Stimulated activated naive B cell treated with anti-CD40 and anti-IgM and Interleukin-4, amounts not matched to agents 10 μg/mL and 1 μg/mL and 100 μg/mL, for 72 hours (primary cell): Measurements from ENCODE around the gene FRMD5.

Source experiments
- ATAC-seq, 2 donors: fragments of 150-1000 bp; cut with Tn5 transposase; replicated peaks; 2 replicates each; pipeline ENCODE4 v1.10.0; 2021; ENCODE audit warnings: moderate library complexity in 1 of 2
- DNase-seq: peaks from one replicate; pipeline ENCODE4 v3.0.0; 2021
- H3K27ac Mint-ChIP-seq: one replicate; pipeline ENCODE4 v1.8.0; 2022; ENCODE audit warnings: mild to moderate bottlenecking, mixed read lengths
- H3K27me3 Mint-ChIP-seq, 2 donors: one replicate each; pipeline ENCODE4 v1.8.0; 2022; ENCODE audit warnings: mixed read lengths in 2 of 2
- H3K36me3 Mint-ChIP-seq, 2 donors: one replicate each; pipeline ENCODE4 v1.8.0; 2022; ENCODE audit warnings: mixed read lengths in 2 of 2, mild to moderate bottlenecking in 1 of 2
- H3K4me1 Mint-ChIP-seq, 2 donors: one replicate each; pipeline ENCODE4 v1.8.0; 2022; ENCODE audit warnings: mixed read lengths in 2 of 2, mild to moderate bottlenecking in 1 of 2
- H3K4me3 Mint-ChIP-seq, 2 donors: one replicate each; pipeline ENCODE4 v1.8.0; 2022; ENCODE audit warnings: mild to moderate bottlenecking in 2 of 2, mixed read lengths in 2 of 2, moderate library complexity in 1 of 2
- H3K9me3 Mint-ChIP-seq, 2 donors: one replicate each; pipeline ENCODE4 v1.8.0; 2022; ENCODE audit warnings: mixed read lengths in 2 of 2, mild to moderate bottlenecking in 1 of 2

The FRMD5 gene

DNA sequence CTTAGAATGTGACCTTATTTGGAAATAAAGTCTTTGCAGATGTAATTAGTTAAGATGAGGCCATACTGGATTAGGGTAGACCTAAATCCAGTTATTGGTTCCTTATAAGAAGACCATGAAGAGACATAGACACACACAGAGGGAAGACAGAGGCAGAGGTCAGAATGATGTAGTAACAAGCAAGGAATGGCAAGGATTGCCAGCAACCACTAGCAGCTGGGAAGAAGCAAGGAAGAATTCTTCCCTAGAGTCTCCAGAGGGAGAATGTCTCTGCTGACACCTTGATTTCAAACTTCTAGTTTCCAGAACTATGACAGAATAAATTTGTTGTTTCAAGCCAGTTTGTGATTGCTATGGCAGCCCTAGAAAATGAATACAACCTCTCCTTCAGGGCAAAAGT, 251.6 kb downstream of the FRMD5 start:
- no peak for ATAC-seq
- peaks cover 0 to 1% of the 10 kb centered on the region in 2 donors for H3K36me3 Mint-ChIP-seq
- no peak overlapping the region for H3K27ac Mint-ChIP-seq
- no peak for DNase-seq
- H3K4me1 Mint-ChIP-seq, result peaks cover 3 to 12% of the 10 kb centered on the region in 2 donors
- H3K9me3 Mint-ChIP-seq, result no peaks in the 10 kb centered on the region
- H3K4me3 Mint-ChIP-seq, result no peak overlapping the region
- peaks cover 6 to 9% of the 10 kb centered on the region in 2 donors for H3K27me3 Mint-ChIP-seq

DNA sequence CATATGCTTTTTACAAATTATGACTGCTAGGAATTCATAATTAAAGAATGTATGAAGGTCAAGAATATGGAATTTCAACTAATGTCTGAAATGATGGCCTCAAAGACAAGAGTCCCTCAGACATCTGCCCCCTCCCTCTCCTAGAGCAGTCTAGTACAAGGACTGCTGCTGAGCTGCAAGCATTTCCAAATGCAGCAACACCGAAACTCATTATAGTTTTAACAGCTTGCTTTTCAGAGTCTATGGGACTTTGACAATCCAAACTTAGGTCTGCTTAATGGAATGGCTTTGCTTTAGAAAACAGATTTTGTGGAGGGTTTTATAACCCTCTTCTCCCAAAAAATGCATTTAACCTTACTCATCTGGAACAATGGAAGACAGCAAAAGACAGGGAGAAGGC, 252.9 kb downstream of the FRMD5 start:
- H3K27ac Mint-ChIP-seq, result no peak overlapping the region
- no peak for ATAC-seq
- H3K4me1 Mint-ChIP-seq, result peaks cover 2 to 10% of the 10 kb centered on the region in 2 donors
- no peak overlapping the region for H3K4me3 Mint-ChIP-seq
- DNase-seq, result no peak
- H3K9me3 Mint-ChIP-seq, result no peaks in the 10 kb centered on the region
- H3K27me3 Mint-ChIP-seq, result peaks cover 9 to 16% of the 10 kb centered on the region in 2 donors
- peaks cover 0 to 1% of the 10 kb centered on the region in 2 donors for H3K36me3 Mint-ChIP-seq

DNA sequence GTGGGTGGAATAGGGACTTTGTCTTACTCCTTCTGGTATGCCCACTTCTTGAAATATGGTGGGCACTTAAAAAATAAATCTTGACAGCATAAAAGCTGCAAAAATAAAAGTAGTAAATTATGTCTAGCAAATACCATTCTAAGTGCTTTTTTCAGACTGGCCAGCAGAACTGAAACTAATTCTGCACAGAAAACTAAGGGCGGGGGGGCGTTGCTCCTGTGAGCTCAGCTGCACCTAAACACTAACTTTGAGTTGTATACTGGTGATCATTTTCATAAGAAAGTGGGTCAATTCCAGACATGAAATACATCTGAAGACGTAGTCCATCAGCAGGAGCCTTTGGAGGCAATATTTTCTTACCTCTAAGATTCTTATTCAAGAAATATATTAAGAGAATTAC, 253.5 kb downstream of the FRMD5 start:
- Mint-ChIP-seq H3K27me3 (peaks cover 6 to 18% of the 10 kb centered on the region in 2 donors), H3K4me1 (peaks cover 2 to 10% of the 10 kb centered on the region in 2 donors), H3K4me3 (no peak overlapping the region), H3K9me3 (no peaks in the 10 kb centered on the region), H3K27ac (no peak overlapping the region), H3K36me3 (peaks cover 0 to 1% of the 10 kb centered on the region in 2 donors)
- DNase-seq (no peak), ATAC-seq (no peak)

DNA sequence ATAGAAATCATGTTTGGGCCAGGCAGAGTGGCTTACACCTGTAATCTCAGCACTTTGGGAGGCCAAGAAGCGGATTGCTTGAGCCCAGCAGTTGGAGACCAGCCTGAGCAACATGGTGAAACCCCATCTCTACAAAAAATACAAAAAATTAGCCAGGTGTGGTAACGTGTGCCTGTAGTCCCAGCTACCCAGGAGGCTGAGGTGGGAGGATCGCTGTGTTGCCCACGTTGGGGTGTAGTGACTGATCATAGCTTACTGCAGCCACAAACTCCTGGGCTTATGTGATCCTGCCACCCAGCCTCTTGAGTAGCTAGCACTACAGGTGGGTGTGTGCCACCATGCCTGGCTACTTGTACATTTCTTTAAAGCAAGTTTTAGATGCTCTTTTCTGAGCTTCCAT, 254.0 kb downstream of the FRMD5 start:
- Mint-ChIP-seq H3K27me3 (peaks cover 3 to 17% of the 10 kb centered on the region in 2 donors), H3K36me3 (peaks cover 0 to 1% of the 10 kb centered on the region in 2 donors), H3K27ac (no peak overlapping the region), H3K4me1 (peaks cover 2 to 8% of the 10 kb centered on the region in 2 donors), H3K4me3 (no peak overlapping the region), H3K9me3 (no peaks in the 10 kb centered on the region)
- DNase-seq (no peak), ATAC-seq (no peak)

DNA sequence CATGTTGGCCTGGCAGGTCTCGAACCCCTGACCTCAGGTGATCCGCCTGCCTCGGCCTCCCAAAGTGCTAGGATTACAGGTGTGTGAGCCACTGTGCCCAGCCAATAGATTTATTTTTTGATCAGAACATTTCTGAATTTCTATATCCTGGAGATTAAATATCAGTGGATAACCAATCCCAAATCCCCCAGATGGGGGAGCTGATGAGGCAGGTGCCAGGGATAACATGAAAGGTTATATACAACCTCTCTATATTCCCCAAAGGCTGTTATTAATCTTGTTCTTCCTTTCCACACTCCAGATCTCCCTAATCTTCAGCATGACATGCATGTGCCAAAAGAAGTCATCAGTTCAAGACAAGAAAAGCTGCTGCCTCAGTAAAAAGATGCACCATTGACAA, 256.0 kb downstream of the FRMD5 start:
- no peak overlapping the region for H3K4me3 Mint-ChIP-seq
- ATAC-seq, result no peak
- H3K36me3 Mint-ChIP-seq, result no peaks in the 10 kb centered on the region
- H3K9me3 Mint-ChIP-seq, result no peaks in the 10 kb centered on the region
- no peak overlapping the region for H3K27ac Mint-ChIP-seq
- peaks cover 1 to 13% of the 10 kb centered on the region in 2 donors for H3K27me3 Mint-ChIP-seq
- H3K4me1 Mint-ChIP-seq, result peaks cover 0 to 4% of the 10 kb centered on the region in 2 donors
- no peak for DNase-seq

DNA sequence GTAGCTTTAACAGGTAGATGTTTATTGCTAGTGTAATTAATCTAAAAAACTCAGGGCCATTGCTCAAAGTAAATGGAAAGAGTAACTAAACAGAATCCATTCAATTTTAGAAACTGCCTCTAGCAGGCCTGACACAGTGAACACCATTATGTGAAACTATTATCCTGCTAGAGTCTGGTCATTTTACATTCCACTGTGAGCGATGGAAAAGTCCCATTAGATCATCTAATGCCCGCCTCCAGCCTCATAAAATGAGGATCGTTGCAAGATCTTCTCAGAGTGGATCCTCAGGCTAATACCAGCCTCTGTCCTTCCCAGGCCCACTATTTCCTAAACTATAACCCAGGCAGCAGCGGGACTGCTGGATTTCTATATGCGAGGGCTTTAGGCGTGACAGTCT, 260.6 kb downstream of the FRMD5 start:
- no peaks in the 10 kb centered on the region for H3K9me3 Mint-ChIP-seq
- no peak overlapping the region for H3K4me3 Mint-ChIP-seq
- no peaks in the 10 kb centered on the region for H3K4me1 Mint-ChIP-seq
- no peaks in the 10 kb centered on the region for H3K36me3 Mint-ChIP-seq
- peaks cover 11 to 28% of the 10 kb centered on the region in 2 donors for H3K27me3 Mint-ChIP-seq
- no peak overlapping the region for H3K27ac Mint-ChIP-seq
- DNase-seq (no peak), ATAC-seq (no peak)

DNA sequence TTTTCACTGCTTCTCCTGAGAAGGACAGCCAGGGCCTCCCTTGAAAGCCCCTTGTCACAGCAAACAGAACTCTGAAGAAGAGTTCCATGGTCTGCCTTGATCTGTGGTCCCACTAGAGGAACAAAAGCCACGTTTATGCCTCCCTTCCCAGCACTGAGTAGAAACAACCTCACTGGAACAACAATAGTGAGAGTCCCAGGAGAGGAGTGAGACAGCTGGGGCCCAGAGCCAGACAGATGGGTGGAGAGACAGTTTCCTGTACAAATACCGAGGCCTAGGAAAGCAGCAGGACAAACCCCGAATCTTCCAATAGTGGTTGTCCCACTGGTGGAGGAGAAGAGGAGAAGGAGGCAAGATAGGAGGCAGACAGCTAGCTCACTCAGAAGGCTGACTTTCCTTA, 262.2 kb downstream of the FRMD5 start:
- Mint-ChIP-seq H3K27ac (no peak overlapping the region), H3K4me1 (no peaks in the 10 kb centered on the region), H3K4me3 (no peak overlapping the region), H3K36me3 (no peaks in the 10 kb centered on the region), H3K9me3 (no peaks in the 10 kb centered on the region), H3K27me3 (peaks cover 11 to 26% of the 10 kb centered on the region in 2 donors)
- ATAC-seq, result no peak
- no peak for DNase-seq

DNA sequence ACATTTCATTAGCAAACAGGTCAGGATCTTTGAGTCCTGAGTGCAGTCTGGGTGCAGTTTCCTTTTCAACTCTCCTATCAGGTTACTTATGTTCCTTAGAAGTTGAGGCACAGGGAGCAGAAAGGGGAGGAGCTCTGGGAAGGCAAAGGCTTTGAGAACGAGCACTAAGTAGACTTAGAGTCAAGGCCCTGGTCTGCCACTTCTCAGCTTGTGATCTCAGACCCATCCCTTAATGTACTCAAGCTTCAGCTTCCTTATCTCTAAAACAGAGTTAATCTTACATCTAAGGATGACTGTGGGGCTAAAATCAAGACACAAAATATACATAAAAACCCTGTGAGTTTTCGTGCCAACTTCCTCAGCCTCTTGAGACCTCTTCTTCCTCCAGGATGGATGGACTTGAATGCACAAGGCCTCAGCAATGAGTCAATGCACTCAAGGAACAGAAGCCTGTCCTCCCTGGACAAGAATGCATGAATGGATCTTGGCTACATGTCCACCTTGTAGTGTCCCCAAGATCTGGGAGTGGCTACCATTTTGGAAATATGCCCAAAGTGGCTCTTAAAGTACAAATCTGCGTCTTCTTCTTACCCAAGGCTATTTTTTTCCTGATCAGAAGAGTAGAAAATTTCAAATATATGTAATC, 263.2 kb downstream of the FRMD5 start:
- Mint-ChIP-seq H3K9me3 (no peaks in the 10 kb centered on the region), H3K36me3 (no peaks in the 10 kb centered on the region), H3K27me3 (peaks cover 11 to 16% of the 10 kb centered on the region in 2 donors), H3K4me3 (no peak overlapping the region), H3K27ac (no peak overlapping the region), H3K4me1 (no peaks in the 10 kb centered on the region)
- no peak for DNase-seq
- no peak for ATAC-seq

DNA sequence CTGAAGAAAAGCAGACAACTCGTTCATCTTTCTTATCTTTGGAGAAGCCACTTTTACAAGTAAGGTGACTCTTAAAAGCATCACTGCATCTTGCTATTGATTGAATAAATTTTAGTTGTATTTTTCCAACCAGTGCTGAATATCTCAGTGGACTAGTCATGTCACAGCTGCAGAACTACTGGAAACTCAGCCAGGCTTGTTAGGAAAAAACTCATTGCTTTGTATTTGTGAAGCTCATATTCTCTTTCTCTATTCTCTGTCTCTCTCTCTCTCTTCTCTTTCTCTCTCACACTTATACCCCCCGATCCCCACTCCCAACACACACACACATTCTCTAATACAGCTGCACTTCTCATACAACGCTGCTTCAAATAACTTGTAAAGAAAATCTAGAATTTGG, 264.0 kb downstream of the FRMD5 start:
- Mint-ChIP-seq H3K27ac (no peak overlapping the region), H3K27me3 (peaks cover 11 to 16% of the 10 kb centered on the region in 2 donors), H3K4me1 (no peaks in the 10 kb centered on the region), H3K4me3 (no peak overlapping the region), H3K36me3 (no peaks in the 10 kb centered on the region), H3K9me3 (no peaks in the 10 kb centered on the region)
- DNase-seq, result no peak
- ATAC-seq, result no peak

DNA sequence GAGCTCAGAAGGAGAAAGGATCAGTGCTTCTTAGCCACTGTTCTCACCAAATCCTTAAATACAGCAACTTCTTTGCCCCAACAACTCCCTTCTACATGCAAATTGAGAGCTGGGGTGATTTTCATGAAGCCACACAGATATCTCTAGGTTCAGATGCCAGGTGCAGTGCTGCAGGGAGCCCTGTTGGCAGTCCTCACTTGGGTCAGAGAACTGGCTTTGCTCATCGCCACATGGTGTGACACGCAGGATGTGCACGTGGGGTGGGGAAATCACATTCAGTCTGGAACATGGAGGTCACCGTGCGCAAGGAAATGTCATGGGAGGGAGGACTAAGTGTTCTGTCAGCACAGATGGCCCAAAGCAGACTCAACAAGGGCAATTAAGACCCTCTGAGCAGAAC, 264.5 kb downstream of the FRMD5 start:
- no peak for ATAC-seq
- no peak overlapping the region for H3K4me3 Mint-ChIP-seq

DNA sequence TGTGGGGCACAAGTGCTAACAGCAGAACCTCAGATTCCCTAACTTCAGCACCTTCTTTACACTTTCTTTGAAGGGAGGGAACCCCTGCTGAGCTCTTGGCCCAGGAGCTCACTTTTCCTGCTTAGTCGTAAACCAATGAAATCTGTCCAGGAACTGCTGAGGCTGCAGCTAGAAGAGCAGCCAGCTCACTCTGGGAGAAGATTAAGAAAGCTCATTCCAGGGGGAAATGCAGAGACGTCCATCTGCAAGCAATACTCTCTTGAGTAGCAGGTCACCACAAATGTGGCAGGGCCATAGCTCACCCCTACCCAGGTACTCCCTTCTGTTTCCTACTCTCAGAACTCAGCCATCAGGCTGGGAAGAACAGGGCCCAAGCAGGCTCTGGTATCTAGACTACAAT, 265.0 kb downstream of the FRMD5 start:
- Mint-ChIP-seq H3K4me1 (no peaks in the 10 kb centered on the region), H3K9me3 (no peaks in the 10 kb centered on the region), H3K4me3 (no peak overlapping the region), H3K27me3 (peaks cover 11 to 16% of the 10 kb centered on the region in 2 donors), H3K36me3 (no peaks in the 10 kb centered on the region), H3K27ac (no peak overlapping the region)
- DNase-seq (no peak), ATAC-seq (no peak)

More for the DNA sequence above, 264.5 kb downstream of the FRMD5 start:
- DNase-seq, result no peak
- Mint-ChIP-seq H3K27me3 (peaks cover 11 to 16% of the 10 kb centered on the region in 2 donors), H3K9me3 (no peaks in the 10 kb centered on the region), H3K4me1 (no peaks in the 10 kb centered on the region), H3K27ac (no peak overlapping the region), H3K36me3 (no peaks in the 10 kb centered on the region)

DNA sequence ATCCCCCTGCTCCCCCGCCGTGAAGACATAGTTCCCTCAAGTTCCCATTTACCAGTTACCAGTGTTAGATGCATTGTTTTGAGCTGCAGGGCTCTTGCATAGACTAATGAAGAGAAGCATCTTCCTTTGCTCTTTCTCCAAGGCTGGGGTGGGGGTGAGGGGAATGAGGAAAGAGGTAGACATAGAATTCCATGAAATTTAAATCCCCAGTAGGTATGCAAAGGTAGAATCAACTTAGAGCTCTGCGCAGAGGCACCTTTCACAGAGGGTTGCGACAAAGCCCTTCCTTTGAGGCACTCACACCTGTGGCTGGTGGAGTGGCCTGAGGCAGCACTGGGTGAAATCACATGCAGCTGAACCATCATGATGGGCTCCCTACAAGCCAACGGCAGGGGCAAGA, 266.9 kb downstream of the FRMD5 start:
- Mint-ChIP-seq H3K4me1 (no peaks in the 10 kb centered on the region), H3K27ac (no peak overlapping the region), H3K4me3 (no peak overlapping the region), H3K9me3 (no peaks in the 10 kb centered on the region), H3K27me3 (peaks cover 4 to 6% of the 10 kb centered on the region in 2 donors), H3K36me3 (no peaks in the 10 kb centered on the region)
- no peak for ATAC-seq
- DNase-seq, result no peak

DNA sequence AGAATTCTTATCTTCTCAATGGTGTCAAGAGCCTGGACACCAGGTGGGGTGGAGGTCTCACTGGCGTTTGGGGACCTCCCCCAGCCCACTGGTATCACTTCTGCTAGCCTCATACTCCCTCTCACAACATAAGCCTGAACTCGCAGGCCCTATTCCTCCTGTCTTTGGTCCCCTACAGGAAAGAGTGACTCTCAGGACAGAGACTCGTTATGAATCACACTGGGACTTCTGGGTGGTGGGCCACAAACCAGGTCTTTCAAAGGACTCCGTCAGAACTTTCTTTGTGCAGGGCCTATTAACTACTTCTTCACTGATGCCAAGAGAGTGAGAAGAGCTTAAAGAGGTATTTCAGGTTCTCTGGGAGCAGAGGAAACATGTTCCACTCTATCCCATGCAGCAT, 267.9 kb downstream of the FRMD5 start:
- H3K27me3 Mint-ChIP-seq, result no peaks in the 10 kb centered on the region

DNA sequence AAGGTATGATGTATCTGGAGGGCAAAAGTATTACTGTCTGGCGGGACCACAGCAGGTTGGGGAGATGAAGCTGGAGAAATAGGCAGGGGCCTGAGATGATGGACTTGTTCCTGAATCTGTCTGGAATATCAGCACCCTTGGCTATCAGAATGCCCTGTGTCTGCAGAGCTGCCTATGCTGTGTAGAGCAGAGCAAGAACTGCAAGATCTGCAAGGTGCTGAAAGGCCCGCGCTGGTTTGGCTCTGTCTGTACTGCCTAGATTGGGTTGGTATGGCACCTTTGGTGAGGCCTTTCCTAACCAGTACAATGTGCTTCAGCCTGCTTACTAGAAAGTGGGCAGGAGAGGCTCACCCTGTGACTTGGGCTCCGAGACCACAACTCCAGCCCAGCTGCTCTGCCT, 271.5 kb downstream of the FRMD5 start:
- Mint-ChIP-seq H3K27me3 (no peaks in the 10 kb centered on the region), H3K4me1 (no peaks in the 10 kb centered on the region), H3K4me3 (no peak overlapping the region), H3K9me3 (no peaks in the 10 kb centered on the region), H3K36me3 (no peaks in the 10 kb centered on the region), H3K27ac (no peak overlapping the region)
- no peak for DNase-seq
- ATAC-seq, result no peak

More for the DNA sequence above, 267.9 kb downstream of the FRMD5 start:
- Mint-ChIP-seq H3K9me3 (no peaks in the 10 kb centered on the region), H3K4me3 (no peak overlapping the region), H3K36me3 (no peaks in the 10 kb centered on the region), H3K4me1 (no peaks in the 10 kb centered on the region), H3K27ac (no peak overlapping the region)
- ATAC-seq (no peak), DNase-seq (no peak)

DNA sequence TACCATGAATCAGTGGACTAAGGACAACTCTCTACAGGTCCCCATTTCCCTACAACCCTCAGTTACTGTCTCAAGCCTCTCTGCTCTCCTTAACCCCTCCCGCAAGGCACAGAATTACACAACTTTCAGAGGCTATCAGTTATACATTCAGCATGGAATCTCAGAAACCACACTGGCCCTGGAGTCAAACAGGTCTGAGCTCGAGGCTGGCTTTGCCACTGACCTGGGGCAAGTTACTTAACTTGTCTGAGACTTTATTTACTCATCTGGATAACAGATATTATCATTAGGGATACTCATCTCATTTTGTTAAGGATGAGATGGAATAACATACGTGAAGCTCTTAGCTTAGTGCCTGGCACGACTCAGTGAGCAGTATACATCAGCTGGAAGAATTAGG, 273.1 kb downstream of the FRMD5 start:
- no peak overlapping the region for H3K27ac Mint-ChIP-seq
- H3K27me3 Mint-ChIP-seq, result no peaks in the 10 kb centered on the region
- no peaks in the 10 kb centered on the region for H3K9me3 Mint-ChIP-seq
- no peaks in the 10 kb centered on the region for H3K36me3 Mint-ChIP-seq
- no peak overlapping the region for H3K4me3 Mint-ChIP-seq
- ATAC-seq, result no peak
- DNase-seq, result no peak
- H3K4me1 Mint-ChIP-seq, result no peaks in the 10 kb centered on the region

DNA sequence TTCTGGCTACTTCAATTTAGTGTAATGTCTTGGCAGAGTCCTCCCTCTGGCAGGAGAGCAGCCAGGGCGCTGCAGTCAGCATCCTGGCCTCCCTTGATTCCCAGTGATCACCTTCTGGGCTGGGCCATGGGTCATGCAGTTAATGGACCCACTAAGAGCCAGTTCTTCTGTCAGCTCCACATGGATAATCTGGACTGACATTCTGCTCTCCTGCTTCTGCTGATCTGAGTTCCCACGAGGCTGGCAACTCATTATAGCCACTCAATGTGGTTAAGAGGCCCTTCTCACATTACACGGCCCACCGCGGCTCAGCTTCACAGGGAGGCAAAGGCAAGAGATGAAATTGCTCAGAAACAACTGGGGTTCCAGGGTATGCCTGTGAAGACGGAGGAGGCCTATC, 274.3 kb downstream of the FRMD5 start:
- Mint-ChIP-seq H3K27ac (no peak overlapping the region), H3K4me1 (no peaks in the 10 kb centered on the region), H3K36me3 (no peaks in the 10 kb centered on the region), H3K9me3 (no peaks in the 10 kb centered on the region), H3K27me3 (no peaks in the 10 kb centered on the region), H3K4me3 (no peak overlapping the region)
- DNase-seq (no peak), ATAC-seq (no peak)
